Measurements from ENCODE around the gene MAN2A2. TPM values are rescaled to one million over a fixed set of nuclear protein-coding genes. Genes with fewer than 3 reads are reported as not detected.

Gene MAN2A2
- total and polyA plus RNA-seq, 2 donors (not counting 1 experiment from before 2014, with no cell fraction given), result 11.3 to 36.0 TPM

DNA sequence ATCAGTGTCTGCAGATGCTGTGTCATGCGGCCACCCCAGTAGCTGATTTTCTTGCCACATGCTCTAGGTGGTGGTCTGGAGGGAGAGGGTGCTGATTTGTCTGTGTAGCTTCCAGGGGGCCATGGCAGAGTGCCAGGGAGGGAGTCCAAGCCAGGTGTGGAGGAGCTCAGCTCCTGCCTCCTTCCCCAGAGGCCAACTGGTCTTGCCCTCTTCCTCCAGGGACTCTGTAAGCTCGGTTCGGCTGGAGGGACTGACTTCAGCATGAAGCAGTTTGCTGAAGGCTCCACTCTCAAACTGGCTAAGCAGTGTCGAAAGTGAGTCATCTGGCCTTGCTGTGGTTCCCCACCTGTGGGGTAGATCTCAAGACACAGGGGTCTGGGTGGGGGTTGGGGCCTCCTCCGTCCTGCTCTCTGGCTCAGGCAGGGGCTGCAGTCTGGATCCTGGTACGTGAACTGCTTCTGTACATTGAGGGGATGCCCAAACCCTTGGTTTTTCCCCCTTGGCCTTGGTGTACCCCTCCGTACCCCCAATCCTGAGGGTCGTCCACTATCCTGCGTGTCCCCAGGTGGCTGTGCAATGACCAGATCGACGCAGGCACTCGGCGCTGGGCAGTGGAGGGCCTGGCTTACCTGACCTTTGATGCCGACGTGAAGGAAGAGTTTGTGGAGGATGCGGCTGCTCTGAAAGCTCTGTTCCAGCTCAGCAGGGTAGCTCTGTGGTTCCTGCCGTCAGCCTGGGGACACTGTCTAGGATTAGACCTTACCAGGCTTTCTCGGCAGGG lies 44.7 kb downstream of the MAN2A2 start:
- no peak overlapping the region for H3K9ac ChIP-seq (ENCODE audit: insufficient read depth, low read length)
- H3K79me2 ChIP-seq (ENCODE audit: control insufficient read depth, insufficient read depth, low read length), result no peaks in the 10 kb centered on the region
- no peaks in the 10 kb centered on the region for H3K27me3 ChIP-seq (ENCODE audit: control insufficient read depth, insufficient read depth, low read length)
- DNase-seq (ENCODE audit: low read depth in 2 of 2), result no peak
- TF ChIP-seq, protein P1, sequence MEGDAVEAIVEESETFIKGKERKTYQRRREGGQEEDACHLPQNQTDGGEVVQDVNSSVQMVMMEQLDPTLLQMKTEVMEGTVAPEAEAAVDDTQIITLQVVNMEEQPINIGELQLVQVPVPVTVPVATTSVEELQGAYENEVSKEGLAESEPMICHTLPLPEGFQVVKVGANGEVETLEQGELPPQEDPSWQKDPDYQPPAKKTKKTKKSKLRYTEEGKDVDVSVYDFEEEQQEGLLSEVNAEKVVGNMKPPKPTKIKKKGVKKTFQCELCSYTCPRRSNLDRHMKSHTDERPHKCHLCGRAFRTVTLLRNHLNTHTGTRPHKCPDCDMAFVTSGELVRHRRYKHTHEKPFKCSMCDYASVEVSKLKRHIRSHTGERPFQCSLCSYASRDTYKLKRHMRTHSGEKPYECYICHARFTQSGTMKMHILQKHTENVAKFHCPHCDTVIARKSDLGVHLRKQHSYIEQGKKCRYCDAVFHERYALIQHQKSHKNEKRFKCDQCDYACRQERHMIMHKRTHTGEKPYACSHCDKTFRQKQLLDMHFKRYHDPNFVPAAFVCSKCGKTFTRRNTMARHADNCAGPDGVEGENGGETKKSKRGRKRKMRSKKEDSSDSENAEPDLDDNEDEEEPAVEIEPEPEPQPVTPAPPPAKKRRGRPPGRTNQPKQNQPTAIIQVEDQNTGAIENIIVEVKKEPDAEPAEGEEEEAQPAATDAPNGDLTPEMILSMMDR (conservative IDR thresholded peaks at IDR 0.05 in 1 of 2, IDR thresholded peaks at IDR 0.05 in 1 of 2; ENCODE audit: low read depth in 1 of 2, low read length in 2 of 2), result no peak
- TF ChIP-seq EZH2 (IDR thresholded peaks at IDR 0.05; ENCODE audit: low read length, missing control alignments), result no peak
- no peaks in the 10 kb centered on the region for H4K20me1 ChIP-seq (ENCODE audit: control insufficient read depth, extremely low read depth, insufficient read depth, low read length)
- H3K27ac ChIP-seq (ENCODE audit: insufficient read depth, low read length), result no peak overlapping the region
- no peak overlapping the region for H3K4me3 ChIP-seq (replicated peaks in 1 of 4; ENCODE audit: control extremely low read depth in 1 of 4, insufficient read depth in 1 of 4, low read depth in 3 of 4, low read length in 4 of 4)
- H3K4me2 ChIP-seq (ENCODE audit: extremely low read depth, insufficient read depth, low read length), result no peak overlapping the region
- peaks cover 35% of the 10 kb centered on the region for H3K36me3 ChIP-seq (ENCODE audit: control insufficient read depth, insufficient read depth, low read length)
- no peak overlapping the region for H2AFZ ChIP-seq (ENCODE audit: low read length)
- no peaks in the 10 kb centered on the region for H3K4me1 ChIP-seq (ENCODE audit: control insufficient read depth, extremely low read depth, insufficient read depth, low read length)
- no peaks in the 10 kb centered on the region for H3K9me3 ChIP-seq (ENCODE audit: control insufficient read depth, insufficient read depth, low read depth, low read length)

DNA sequence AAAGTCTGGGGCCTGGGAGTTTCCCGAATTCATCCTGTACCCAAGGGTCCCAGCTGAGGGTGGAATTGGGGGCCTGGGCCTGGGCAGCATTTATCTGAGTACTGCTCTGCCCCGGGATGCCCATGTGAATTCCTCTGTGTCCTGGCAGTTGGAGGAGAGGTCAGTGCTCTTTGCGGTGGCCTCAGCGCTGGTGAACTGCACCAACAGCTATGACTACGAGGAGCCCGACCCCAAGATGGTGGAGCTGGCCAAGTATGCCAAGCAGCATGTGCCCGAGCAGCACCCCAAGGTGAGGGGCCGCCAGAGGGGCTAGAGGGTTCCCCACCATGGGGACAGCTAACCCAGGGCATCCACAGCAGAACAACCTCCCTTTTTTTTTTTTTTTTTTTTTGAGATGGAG lies 45.4 kb downstream of the MAN2A2 start:
- Histone ChIP-seq H3K9ac (ENCODE audit: insufficient read depth, low read length) (no peak overlapping the region), H3K27me3 (ENCODE audit: control insufficient read depth, insufficient read depth, low read length) (no peaks in the 10 kb centered on the region), H3K27ac (ENCODE audit: insufficient read depth, low read length) (no peak overlapping the region), H3K4me1 (ENCODE audit: control insufficient read depth, extremely low read depth, insufficient read depth, low read length) (no peaks in the 10 kb centered on the region), H3K4me2 (ENCODE audit: extremely low read depth, insufficient read depth, low read length) (no peak overlapping the region), H2AFZ (ENCODE audit: low read length) (no peak overlapping the region), H3K9me3 (ENCODE audit: control insufficient read depth, insufficient read depth, low read depth, low read length) (no peaks in the 10 kb centered on the region), H3K4me3 (replicated peaks in 1 of 4; ENCODE audit: control extremely low read depth in 1 of 4, insufficient read depth in 1 of 4, low read depth in 3 of 4, low read length in 4 of 4) (no peak overlapping the region), H4K20me1 (ENCODE audit: control insufficient read depth, extremely low read depth, insufficient read depth, low read length) (no peaks in the 10 kb centered on the region), H3K36me3 (ENCODE audit: control insufficient read depth, insufficient read depth, low read length) (peaks cover 39% of the 10 kb centered on the region), H3K79me2 (ENCODE audit: control insufficient read depth, insufficient read depth, low read length) (no peaks in the 10 kb centered on the region)
- TF ChIP-seq, protein P1 (conservative IDR thresholded peaks at IDR 0.05 in 1 of 2, IDR thresholded peaks at IDR 0.05 in 1 of 2; ENCODE audit: low read depth in 1 of 2, low read length in 2 of 2), result no peak
- TF ChIP-seq EZH2 (IDR thresholded peaks at IDR 0.05; ENCODE audit: low read length, missing control alignments), result no peak
- no peak for DNase-seq (ENCODE audit: low read depth in 2 of 2)

DNA sequence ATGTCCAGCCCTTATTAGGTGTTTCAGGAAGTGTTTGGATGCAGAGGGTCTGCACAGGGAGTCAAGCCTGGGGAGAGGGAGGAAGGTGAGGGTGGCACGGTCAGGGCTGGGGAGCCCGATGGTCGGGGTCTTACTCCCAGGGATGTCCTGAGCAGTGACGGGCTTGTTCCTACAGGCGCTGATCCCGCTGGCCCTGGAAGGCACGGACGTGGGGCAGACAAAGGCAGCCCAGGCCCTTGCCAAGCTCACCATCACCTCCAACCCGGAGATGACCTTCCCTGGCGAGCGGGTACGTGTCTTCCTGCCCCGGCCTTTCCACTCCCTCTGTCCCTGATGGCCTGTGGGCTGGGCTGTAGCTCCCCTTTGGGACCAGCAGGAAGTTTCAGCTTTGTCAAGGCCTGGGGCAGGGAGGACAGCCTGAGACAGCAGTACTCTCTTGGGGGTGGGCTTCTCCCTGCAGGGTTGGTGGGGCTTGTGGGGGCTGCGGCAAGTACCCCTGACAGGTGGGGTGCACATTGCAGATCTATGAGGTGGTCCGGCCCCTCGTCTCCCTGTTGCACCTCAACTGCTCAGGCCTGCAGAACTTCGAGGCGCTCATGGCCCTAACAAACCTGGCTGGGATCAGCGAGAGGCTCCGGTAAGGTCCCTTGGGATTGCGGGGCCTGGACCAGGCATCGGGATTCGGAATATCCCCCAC lies 47.0 kb downstream of the MAN2A2 start:
- DNase-seq (ENCODE audit: low read depth in 2 of 2), result no peak
- H3K36me3 ChIP-seq (ENCODE audit: control insufficient read depth, insufficient read depth, low read length), result peaks cover 43% of the 10 kb centered on the region
- H3K9me3 ChIP-seq (ENCODE audit: control insufficient read depth, insufficient read depth, low read depth, low read length), result no peaks in the 10 kb centered on the region
- no peak overlapping the region for H3K4me3 ChIP-seq (replicated peaks in 1 of 4; ENCODE audit: control extremely low read depth in 1 of 4, insufficient read depth in 1 of 4, low read depth in 3 of 4, low read length in 4 of 4)
- H3K79me2 ChIP-seq (ENCODE audit: control insufficient read depth, insufficient read depth, low read length), result no peaks in the 10 kb centered on the region
- H3K9ac ChIP-seq (ENCODE audit: insufficient read depth, low read length), result no peak overlapping the region
- H3K4me2 ChIP-seq (ENCODE audit: extremely low read depth, insufficient read depth, low read length), result no peak overlapping the region
- no peaks in the 10 kb centered on the region for H3K4me1 ChIP-seq (ENCODE audit: control insufficient read depth, extremely low read depth, insufficient read depth, low read length)
- no peak overlapping the region for H2AFZ ChIP-seq (ENCODE audit: low read length)
- H4K20me1 ChIP-seq (ENCODE audit: control insufficient read depth, extremely low read depth, insufficient read depth, low read length), result no peaks in the 10 kb centered on the region
- H3K27me3 ChIP-seq (ENCODE audit: control insufficient read depth, insufficient read depth, low read length), result no peaks in the 10 kb centered on the region
- no peak overlapping the region for H3K27ac ChIP-seq (ENCODE audit: insufficient read depth, low read length)
- TF ChIP-seq EZH2 (IDR thresholded peaks at IDR 0.05; ENCODE audit: low read length, missing control alignments), result no peak
- TF ChIP-seq, protein P1 (conservative IDR thresholded peaks at IDR 0.05 in 1 of 2, IDR thresholded peaks at IDR 0.05 in 1 of 2; ENCODE audit: low read depth in 1 of 2, low read length in 2 of 2), result no peak
